ENCODE results near the gene ARID3B.
"Not testable (repeated sequence)": the region's sequence is repeated elsewhere in the genome, so short reads cannot be mapped to it uniquely, and the experiment has no call there.

The ARID3B gene

GRCh38 chr15:74595271-74595670 is 54.3 kb downstream of the ARID3B start:
- no peak for DNase-seq (ENCODE audit: low spot score)
- TF ChIP-seq CTCF (IDR thresholded peaks at IDR 0.05; ENCODE audit: borderline replicate concordance, control extremely low read depth, extremely low read depth, insufficient read depth, missing control alignments) = no peak

GRCh38 chr15:74596736-74597135 is 55.7 kb downstream of the ARID3B start:
- DNase-seq (ENCODE audit: low spot score); in situ Hi-C loops (cut with MboI; ENCODE audit: low sequenced_read_pairs, unreplicated experiment): not testable (repeated sequence)

More at GRCh38 chr15:74595271-74595670, 54.3 kb downstream of the ARID3B start:
- in situ Hi-C loops (cut with MboI; ENCODE audit: low sequenced_read_pairs, unreplicated experiment) = no loop called here

- in situ Hi-C loops (cut with MboI; ENCODE audit: low sequenced_read_pairs, unreplicated experiment); DNase-seq (ENCODE audit: low spot score): not testable (repeated sequence)
Observed at GRCh38 chr15:74597146-74597705, 56.2 kb downstream of the ARID3B start.

GRCh38 chr15:74598126-74598842 is 57.3 kb downstream of the ARID3B start:
- in situ Hi-C loops (cut with MboI; ENCODE audit: low sequenced_read_pairs, unreplicated experiment) = no loop called here
- no peak for TF ChIP-seq CTCF (IDR thresholded peaks at IDR 0.05; ENCODE audit: borderline replicate concordance, control extremely low read depth, extremely low read depth, insufficient read depth, missing control alignments)
- DNase-seq (ENCODE audit: low spot score) = peak; percentile 99

- DNase-seq (ENCODE audit: low spot score) = no peak
- in situ Hi-C loops (cut with MboI; ENCODE audit: low sequenced_read_pairs, unreplicated experiment) = no loop called here
- TF ChIP-seq CTCF (IDR thresholded peaks at IDR 0.05; ENCODE audit: borderline replicate concordance, control extremely low read depth, extremely low read depth, insufficient read depth, missing control alignments) = no peak
Observed at GRCh38 chr15:74599156-74599555, 58.1 kb downstream of the ARID3B start.

- no peak for DNase-seq (ENCODE audit: low spot score)
- no peak for TF ChIP-seq CTCF (IDR thresholded peaks at IDR 0.05; ENCODE audit: borderline replicate concordance, control extremely low read depth, extremely low read depth, insufficient read depth, missing control alignments)
- in situ Hi-C loops (cut with MboI; ENCODE audit: low sequenced_read_pairs, unreplicated experiment) = no loop called here
Observed at GRCh38 chr15:74603026-74603788, 62.2 kb downstream of the ARID3B start.

GRCh38 chr15:74603789-74604705 is 63.0 kb downstream of the ARID3B start:
- no peak for DNase-seq (ENCODE audit: low spot score)
- TF ChIP-seq CTCF (IDR thresholded peaks at IDR 0.05; ENCODE audit: borderline replicate concordance, control extremely low read depth, extremely low read depth, insufficient read depth, missing control alignments) = no peak
- in situ Hi-C loops (cut with MboI; ENCODE audit: low sequenced_read_pairs, unreplicated experiment) = no loop called here
